Thyroid gland (tissue), 4 donors: ENCODE data around the gene NUP188. TPM values are rescaled to one million over a fixed set of nuclear protein-coding genes. Genes with fewer than 3 reads are reported as not detected.

Experiments
- DNase-seq, 2 donors: peaks; one replicate each; pipeline ENCODE4 v3.0.0-alpha.2; 2019
- H3K27ac ChIP-seq, 3 donors: fragments of 200-600 bp; sonication (generic); 1 replicate in 2 of 3; 2 replicates in 1 of 3; pipeline ENCODE4 v1.5.1; 2016 to 2019; ENCODE audit warnings: mild to moderate bottlenecking in 1 of 3, moderate library complexity in 1 of 3
- H3K27me3 ChIP-seq: fragments of 200-600 bp; sonication (generic); one replicate; pipeline ENCODE4 v1.5.1; 2019
- H3K36me3 ChIP-seq, 2 donors: fragments of 200-600 bp; sonication (generic); one replicate each; pipeline ENCODE4 v1.5.1; 2016 to 2019
- H3K4me1 ChIP-seq, 2 donors: fragments of 200-600 bp; sonication (generic); one replicate each; pipeline ENCODE4 v1.5.1; 2017 to 2019
- H3K4me3 ChIP-seq, 3 donors: fragments of 200-600 bp; sonication (generic); replicated peaks in 1 of 3; 1 replicate in 2 of 3; 2 replicates in 1 of 3; pipeline ENCODE4 v1.5.1; 2016; ENCODE audit warnings: mild to moderate bottlenecking in 1 of 3
- H3K9me3 ChIP-seq: fragments of 200-600 bp; sonication (generic); one replicate; pipeline ENCODE4 v1.5.1; 2017
- POLR2A ChIP-seq, 2 donors: fragments of 450-650 bp; IDR thresholded peaks; one replicate each; pipeline ENCODE4 v1.6.1; 2017; ENCODE audit warnings: antibody characterized with exemption in 2 of 2, mild to moderate bottlenecking in 2 of 2, moderate library complexity in 1 of 2
- WGBS, 2 donors: methylation state at CpG; one replicate each; pipeline ENCODE4 v1.1.5; 2017; 5-methylcytosine and 5-hydroxymethylcytosine counted together
- intact Hi-C: fragments of 100-400 bp; cut with DNase I; formaldehyde crosslinking; loops from one replicate; pipeline ENCODE4 v1.15.1; 2023
- total RNA-seq, 4 donors: library from RNA; depleted of rRNA; stranded (reverse); fragments of >200 nt; gene quantifications; one replicate each; pipeline ENCODE4 v1.2.3, GENCODE V29; 2016
- TF ChIP-seq, protein P1 (sequence below), 6 experiments: fragments of 200-600 bp in 3 of 6; fragments of 450-650 bp in 3 of 6; sonication (generic) in 3 of 6; IDR thresholded peaks; one replicate each; pipeline ENCODE4 v1.5.1; 2016 to 2019; ENCODE audit warnings: antibody characterized with exemption in 6 of 6, mild to moderate bottlenecking in 2 of 6, inconsistent platforms in 1 of 6, moderate library complexity in 1 of 6

The NUP188 gene
- total RNA-seq, 4 donors from 2014 or later, result 27.1 to 78.2 (median 35.8) TPM

DNA sequence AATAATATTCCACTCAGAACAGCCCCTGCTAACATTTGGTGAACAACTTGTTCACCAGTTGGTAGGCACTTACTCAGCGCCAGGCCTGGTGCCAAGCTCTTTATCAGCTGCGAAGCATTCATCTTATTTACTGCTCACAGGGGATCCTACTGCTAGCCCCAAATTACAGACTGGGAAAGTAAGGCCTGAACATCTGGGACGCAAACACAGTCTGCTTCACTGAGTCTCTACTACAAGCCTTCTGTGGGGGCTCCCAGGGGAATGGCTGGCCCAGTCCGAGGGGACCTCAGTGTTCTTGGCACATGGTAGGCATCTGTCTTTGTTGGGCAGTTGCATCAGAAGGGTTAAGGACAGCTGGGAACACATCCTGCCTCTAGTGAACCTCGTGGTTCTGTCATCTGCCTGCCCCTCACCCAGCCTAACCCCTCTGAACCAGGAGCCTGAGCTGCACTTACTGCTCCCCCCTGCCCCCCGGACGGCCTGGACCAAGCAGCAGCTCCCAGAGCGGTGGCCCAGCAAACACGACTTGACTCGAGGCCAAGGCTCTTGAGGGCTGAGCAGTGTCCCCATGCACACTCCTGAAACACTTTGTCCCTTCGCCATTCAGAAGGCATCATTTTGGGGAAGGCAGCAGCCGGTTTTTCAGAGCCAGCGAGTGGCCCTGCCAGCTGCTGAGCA, 27.0 kb upstream of the NUP188 start, which contains the start of gene PHYHD1:
TSS of gene PHYHD1 (plus strand) at position 602 of the 678 bp plus-strand sequence. CDS start 1,342 bp downstream, outside the sequence.
- no peaks in the 10 kb centered on the region for H3K9me3 ChIP-seq
- no peaks in the 10 kb centered on the region for H3K27me3 ChIP-seq
- intact Hi-C loops, result loop anchor here (5.0 kb wide), 1 partner anchor 38 kb away; the partner anchor contains the start of genes KYAT1 and LRRC8A
- DNase-seq, result peak; percentile 97 to 98
- H3K27ac ChIP-seq, result peak within 1 kb of the TSS; percentile 80 to 100 (median 92)
- peak within 1 kb of the TSS in 2 of 3 donors; percentile 25 to 42 for H3K4me3 ChIP-seq
- H3K36me3 ChIP-seq, result peaks cover 0 to 2% of the 10 kb centered on the region in 2 donors
- WGBS, 2 donors, result 21 to 25% methylated on average over 13 of the region's 13 CpGs
- peak in 1 of 2 donors; percentile 73 for TF ChIP-seq POLR2A (IDR thresholded peaks at IDR 0.05)
- TF ChIP-seq, protein P1, sequence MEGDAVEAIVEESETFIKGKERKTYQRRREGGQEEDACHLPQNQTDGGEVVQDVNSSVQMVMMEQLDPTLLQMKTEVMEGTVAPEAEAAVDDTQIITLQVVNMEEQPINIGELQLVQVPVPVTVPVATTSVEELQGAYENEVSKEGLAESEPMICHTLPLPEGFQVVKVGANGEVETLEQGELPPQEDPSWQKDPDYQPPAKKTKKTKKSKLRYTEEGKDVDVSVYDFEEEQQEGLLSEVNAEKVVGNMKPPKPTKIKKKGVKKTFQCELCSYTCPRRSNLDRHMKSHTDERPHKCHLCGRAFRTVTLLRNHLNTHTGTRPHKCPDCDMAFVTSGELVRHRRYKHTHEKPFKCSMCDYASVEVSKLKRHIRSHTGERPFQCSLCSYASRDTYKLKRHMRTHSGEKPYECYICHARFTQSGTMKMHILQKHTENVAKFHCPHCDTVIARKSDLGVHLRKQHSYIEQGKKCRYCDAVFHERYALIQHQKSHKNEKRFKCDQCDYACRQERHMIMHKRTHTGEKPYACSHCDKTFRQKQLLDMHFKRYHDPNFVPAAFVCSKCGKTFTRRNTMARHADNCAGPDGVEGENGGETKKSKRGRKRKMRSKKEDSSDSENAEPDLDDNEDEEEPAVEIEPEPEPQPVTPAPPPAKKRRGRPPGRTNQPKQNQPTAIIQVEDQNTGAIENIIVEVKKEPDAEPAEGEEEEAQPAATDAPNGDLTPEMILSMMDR (IDR thresholded peaks at IDR 0.05), result no peak
- peaks cover 58 to 75% of the 10 kb centered on the region in 2 donors for H3K4me1 ChIP-seq

- no peaks in the 10 kb centered on the region for H3K9me3 ChIP-seq
- no peaks in the 10 kb centered on the region for H3K27me3 ChIP-seq
- H3K4me1 ChIP-seq, result peaks cover 44 to 59% of the 10 kb centered on the region in 2 donors
- H3K36me3 ChIP-seq, result no peaks in the 10 kb centered on the region
- TF ChIP-seq, protein P1 (IDR thresholded peaks at IDR 0.05), result no peak
- peak in 1 of 2 donors; percentile 70 for TF ChIP-seq POLR2A (IDR thresholded peaks at IDR 0.05)
- intact Hi-C loops, result loop anchor here (5.0 kb wide), 1 partner anchor 40 kb away; the partner anchor contains the start of genes KYAT1 and LRRC8A
- peak overlapping the region in 2 of 3 donors; percentile 25 to 42 for H3K4me3 ChIP-seq
- WGBS, 2 donors, result 8 to 26% methylated on average over 15 to 27 of the region's 32 CpGs
- H3K27ac ChIP-seq, result peak overlapping the region; percentile 80 to 100 (median 92)
- DNase-seq, result peak; percentile 71 to 75
Measured at GRCh38 chr9:128921881-128922763, 25.4 kb upstream of the NUP188 start.

- Histone ChIP-seq H3K27me3 (no peaks in the 10 kb centered on the region), H3K27ac (peak overlapping the region in 2 of 3 donors; percentile 80 to 92), H3K36me3 (no peaks in the 10 kb centered on the region), H3K4me3 (no peak overlapping the region), H3K9me3 (no peaks in the 10 kb centered on the region), H3K4me1 (peaks cover 44 to 52% of the 10 kb centered on the region in 2 donors)
- DNase-seq, result no peak
- WGBS, 2 donors, result 93 to 96% methylated on average over 6 of the region's 6 CpGs
- intact Hi-C loops, result loop anchor here (5.0 kb wide), 1 partner anchor 41 kb away; the partner anchor contains the start of genes KYAT1 and LRRC8A
- no peak for TF ChIP-seq POLR2A (IDR thresholded peaks at IDR 0.05)
- TF ChIP-seq, protein P1 (IDR thresholded peaks at IDR 0.05), result no peak
Measured at GRCh38 chr9:128923493-128923883, 24.0 kb upstream of the NUP188 start.

GRCh38 chr9:128927731-128928411, 19.6 kb upstream of the NUP188 start:
- Histone ChIP-seq H3K36me3 (no peaks in the 10 kb centered on the region), H3K27me3 (no peaks in the 10 kb centered on the region), H3K9me3 (no peaks in the 10 kb centered on the region), H3K27ac (peak overlapping the region in 2 of 3 donors; percentile 20 to 62), H3K4me1 (peaks cover 5 to 13% of the 10 kb centered on the region in 2 donors), H3K4me3 (no peak overlapping the region)
- 20 to 21% methylated on average over 10 of the region's 10 CpGs for WGBS, 2 donors
- intact Hi-C loops, result loop anchor here (2.0 kb wide), 1 partner anchor 75 kb away; no protein-coding TSS in a partner anchor
- peak; percentile 65 for DNase-seq
- TF ChIP-seq, protein P1 (IDR thresholded peaks at IDR 0.05), result peak; percentile 82 to 94 (median 91)
- no peak for TF ChIP-seq POLR2A (IDR thresholded peaks at IDR 0.05)
